Activated CD8-positive, alpha-beta memory T cell treated with anti-CD3 and anti-CD28 coated beads, Interleukin-2, amount 50 U/mL, for 4 hours (primary cell): ENCODE data around the gene RHEB.
"Not testable (repeated sequence)": the region's sequence is repeated elsewhere in the genome, so short reads cannot be mapped to it uniquely, and the experiment has no call there.

Source experiments
- DNase-seq: peaks from one replicate; pipeline ENCODE4 v3.0.0-alpha.2; 2020

Gene RHEB

GRCh38 chr7:151519765-151520418, at the start of gene RHEB:
TSS of gene RHEB (minus strand) at chr7:151519895. CDS start at chr7:151519511, 384 bp downstream.
- DNase-seq, result peak; percentile 98

- no peak for DNase-seq
Observed at GRCh38 chr7:151566897-151567320, 47.2 kb upstream of the RHEB start.

- no peak for DNase-seq
Observed at GRCh38 chr7:151565541-151565940, 45.8 kb upstream of the RHEB start.

GRCh38 chr7:151560243-151560642, 40.5 kb upstream of the RHEB start:
- no peak for DNase-seq

- no peak for DNase-seq
Observed at GRCh38 chr7:151559557-151560183, 40.0 kb upstream of the RHEB start.

- no peak for DNase-seq
Observed at GRCh38 chr7:151558575-151558974, 38.9 kb upstream of the RHEB start.

GRCh38 chr7:151556592-151556991, 36.9 kb upstream of the RHEB start:
- DNase-seq, result no peak

- DNase-seq, result no peak
Observed at GRCh38 chr7:151553356-151553755, 33.7 kb upstream of the RHEB start.

- DNase-seq, result no peak
Observed at GRCh38 chr7:151552352-151553028, 32.8 kb upstream of the RHEB start.

GRCh38 chr7:151551820-151552219, 32.1 kb upstream of the RHEB start:
- DNase-seq, result no peak

GRCh38 chr7:151550656-151551286, 31.1 kb upstream of the RHEB start:
- no peak for DNase-seq

- DNase-seq, result no peak
Observed at GRCh38 chr7:151549644-151550043, 29.9 kb upstream of the RHEB start.

GRCh38 chr7:151549083-151549482, 29.4 kb upstream of the RHEB start:
- DNase-seq, result no peak

GRCh38 chr7:151544183-151544582, 24.5 kb upstream of the RHEB start:
- DNase-seq, result no peak

GRCh38 chr7:151542606-151543130, 23.0 kb upstream of the RHEB start:
- no peak for DNase-seq

GRCh38 chr7:151541709-151542499, 22.2 kb upstream of the RHEB start:
- no peak for DNase-seq

GRCh38 chr7:151540146-151540545, 20.5 kb upstream of the RHEB start:
- DNase-seq, result no peak

GRCh38 chr7:151539088-151539671, 19.5 kb upstream of the RHEB start:
- no peak for DNase-seq

GRCh38 chr7:151537818-151538561, 18.3 kb upstream of the RHEB start:
- no peak for DNase-seq

GRCh38 chr7:151536178-151536577, 16.5 kb upstream of the RHEB start:
- DNase-seq, result not testable (repeated sequence)

- DNase-seq, result no peak
Observed at GRCh38 chr7:151529842-151530241, 10.1 kb upstream of the RHEB start.
